Neuronal stem cell (in vitro differentiated cells): ENCODE data around the gene ASS1.
A peak's percentile ranks its signal among the peaks of the same experiment; 100 is the strongest.

Experiments used
- DNase-seq: peaks from one replicate; pipeline ENCODE4 v3.0.0-alpha.2; 2013; ENCODE audit warnings: low spot score
- H2AFZ ChIP-seq: one replicate; pipeline ENCODE4 v1.6.1; 2013; ENCODE audit warnings: mild to moderate bottlenecking, low read length, inconsistent platforms
- H2AK5ac ChIP-seq: 2 replicates; pipeline ENCODE4 v1.6.1; 2013; ENCODE audit warnings: low read depth, mild to moderate bottlenecking, inconsistent platforms, low read length, moderate library complexity, mixed read lengths
- H2BK120ac ChIP-seq: 2 replicates; pipeline ENCODE4 v1.6.1; 2013; ENCODE audit warnings: low read depth, mild to moderate bottlenecking, inconsistent platforms, low read length, moderate library complexity, mixed read lengths
- H2BK12ac ChIP-seq: one replicate; pipeline ENCODE4 v1.6.1; 2013; ENCODE audit warnings: low read length, inconsistent platforms
- H2BK15ac ChIP-seq: 2 replicates; pipeline ENCODE4 v1.6.1; 2013; ENCODE audit warnings: mild to moderate bottlenecking, low read length, inconsistent platforms, mixed read lengths
- H2BK5ac ChIP-seq: one replicate; pipeline ENCODE4 v1.6.1; 2013; ENCODE audit warnings: inconsistent platforms, mild to moderate bottlenecking, low read length, moderate library complexity
- H3K14ac ChIP-seq: one replicate; pipeline ENCODE4 v1.6.1; 2013; ENCODE audit warnings: low read length, inconsistent platforms
- H3K18ac ChIP-seq: 2 replicates; pipeline ENCODE4 v1.6.1; 2013; ENCODE audit warnings: low read length, inconsistent platforms
- H3K23ac ChIP-seq: 2 replicates; pipeline ENCODE4 v1.6.1; 2013; ENCODE audit warnings: low read depth, mild to moderate bottlenecking, mixed read lengths, low read length, inconsistent platforms; ENCODE audit not compliant: poor library complexity
- H3K27ac ChIP-seq: replicated peaks from 3 replicates; pipeline ENCODE4 v1.5.1; 2013; ENCODE audit warnings: low read length, inconsistent platforms
- H3K27me3 ChIP-seq, 3 experiments: 2 replicates each; pipeline ENCODE4 v1.6.1; 2013; ENCODE audit warnings: low read length in 3 of 3, mild to moderate bottlenecking in 2 of 3, inconsistent platforms in 1 of 3, low read depth in 1 of 3, mixed read lengths in 1 of 3, moderate library complexity in 1 of 3; ENCODE audit not compliant: control insufficient read depth in 3 of 3, insufficient read depth in 3 of 3
- H3K36me3 ChIP-seq, 2 donors: replicated peaks in 1 of 2; 2 replicates each; pipeline ENCODE4 v1.6.1; 2013; ENCODE audit warnings: low read length in 2 of 2; ENCODE audit not compliant: control insufficient read depth in 2 of 2, insufficient read depth in 2 of 2
- H3K4ac ChIP-seq: 2 replicates; pipeline ENCODE4 v1.6.1; 2013; ENCODE audit warnings: inconsistent platforms, mild to moderate bottlenecking, low read length, moderate library complexity
- H3K4me1 ChIP-seq, 2 donors: 1 replicate in 1 of 2; 2 replicates in 1 of 2; pipeline ENCODE4 v1.6.1; 2013; ENCODE audit warnings: low read length in 2 of 2, low read depth in 1 of 2; ENCODE audit not compliant: control insufficient read depth in 2 of 2, insufficient read depth in 1 of 2
- H3K4me2 ChIP-seq: one replicate; pipeline ENCODE4 v1.6.1; 2013; ENCODE audit warnings: mild to moderate bottlenecking, low read length, inconsistent platforms; ENCODE audit not compliant: insufficient read depth, poor library complexity, severe bottlenecking
- H3K4me3 ChIP-seq, 2 donors: 2 replicates each; pipeline ENCODE4 v1.5.1; 2013; ENCODE audit warnings: low read length in 2 of 2, mild to moderate bottlenecking in 2 of 2, inconsistent platforms in 1 of 2, moderate library complexity in 1 of 2
- H3K79me1 ChIP-seq: one replicate; pipeline ENCODE4 v1.6.1; 2013; ENCODE audit warnings: low read depth, mild to moderate bottlenecking, inconsistent platforms, low read length, moderate library complexity
- H3K9ac ChIP-seq: one replicate; pipeline ENCODE4 v1.6.1; 2013; ENCODE audit warnings: mild to moderate bottlenecking, low read depth, low read length, inconsistent platforms; ENCODE audit not compliant: poor library complexity
- H3K9me3 ChIP-seq, 2 donors: replicated peaks in 1 of 2; 2 replicates each; pipeline versions ENCODE3 to v1.6.1; 2013; ENCODE audit warnings: low read length in 2 of 2, mild to moderate bottlenecking in 2 of 2, inconsistent platforms in 1 of 2, low read depth in 1 of 2, mixed read lengths in 1 of 2, moderate library complexity in 1 of 2; ENCODE audit not compliant: control insufficient read depth in 2 of 2, insufficient read depth in 1 of 2
- H4K8ac ChIP-seq: one replicate; pipeline ENCODE4 v1.6.1; 2013; ENCODE audit warnings: low read depth, mild to moderate bottlenecking, inconsistent platforms, low read length, moderate library complexity
- H4K91ac ChIP-seq: one replicate; pipeline ENCODE4 v1.6.1; 2013; ENCODE audit warnings: low read length, low read depth, mild to moderate bottlenecking, inconsistent platforms; ENCODE audit not compliant: poor library complexity
- WGBS, 2 donors: extraction: QIAGEN DNeasy Blood & Tissue Kit; methylation state at CpG; one replicate each; pipeline ENCODE4 v1.1.7; 2013; ENCODE audit warnings: missing lambda C conversion rate in 2 of 2, mixed read lengths in 1 of 2; ENCODE audit not compliant: insufficient read length in 2 of 2, insufficient replicate concordance in 1 of 2; ENCODE audit errors: extremely low coverage in 2 of 2; 5-methylcytosine and 5-hydroxymethylcytosine counted together

Gene ASS1

GRCh38 chr9:130467316-130467715 lies 22.6 kb downstream of the ASS1 start:
- Histone ChIP-seq H3K27ac (no peak overlapping the region), H3K9ac (no peak overlapping the region), H3K36me3 (no peaks in the 10 kb centered on the region), H3K27me3 (peaks cover 0 to 71% (median 0%) of the 10 kb centered on the region in 3 experiments), H3K4me3 (no peak overlapping the region), H3K4me1 (peaks cover 10 to 35% of the 10 kb centered on the region in 2 donors), H3K4me2 (no peak overlapping the region), H2BK15ac (peak overlapping the region; percentile 69), H3K9me3 (no peaks in the 10 kb centered on the region), H2BK5ac (no peak overlapping the region), H3K23ac (no peak overlapping the region), H2BK12ac (no peak overlapping the region), H2AK5ac (no peak overlapping the region), H3K14ac (no peak overlapping the region), H3K79me1 (no peaks in the 10 kb centered on the region), H3K4ac (no peak overlapping the region), H2BK120ac (no peak overlapping the region), H2AFZ (no peak overlapping the region), H3K18ac (no peak overlapping the region), H4K91ac (no peak overlapping the region), H4K8ac (no peak overlapping the region)
- no CpG with 5 or more reads among the region's 13 CpGs for WGBS, 2 donors
- no peak for DNase-seq

GRCh38 chr9:130468566-130468965 lies 23.8 kb downstream of the ASS1 start:
- no peak overlapping the region for H2AFZ ChIP-seq
- no peak overlapping the region for H3K4ac ChIP-seq
- H3K27me3 ChIP-seq = peaks cover 0 to 77% (median 0%) of the 10 kb centered on the region in 3 experiments
- no peak overlapping the region for H3K18ac ChIP-seq
- H3K4me2 ChIP-seq = no peak overlapping the region
- H3K79me1 ChIP-seq = no peaks in the 10 kb centered on the region
- H3K27ac ChIP-seq = no peak overlapping the region
- H3K36me3 ChIP-seq = no peaks in the 10 kb centered on the region
- no peak overlapping the region for H2BK5ac ChIP-seq
- H2AK5ac ChIP-seq = peak overlapping the region; percentile 24
- H4K91ac ChIP-seq = no peak overlapping the region
- no peak overlapping the region for H3K23ac ChIP-seq
- no peak overlapping the region for H3K4me3 ChIP-seq
- peaks cover 16 to 48% of the 10 kb centered on the region in 2 donors for H3K4me1 ChIP-seq
- peak overlapping the region; percentile 47 for H2BK12ac ChIP-seq
- peak overlapping the region; percentile 13 for H2BK15ac ChIP-seq
- DNase-seq = no peak
- no CpG with 5 or more reads among the region's 4 CpGs for WGBS, 2 donors
- no peak overlapping the region for H3K9ac ChIP-seq
- no peak overlapping the region for H4K8ac ChIP-seq
- H3K9me3 ChIP-seq = no peaks in the 10 kb centered on the region
- H3K14ac ChIP-seq = no peak overlapping the region
- no peak overlapping the region for H2BK120ac ChIP-seq

GRCh38 chr9:130470269-130470668 lies 25.5 kb downstream of the ASS1 start:
- H2BK5ac ChIP-seq = peak overlapping the region; percentile 85
- no peaks in the 10 kb centered on the region for H3K36me3 ChIP-seq
- no peak overlapping the region for H3K4me3 ChIP-seq
- peak overlapping the region; percentile 98 for H2AK5ac ChIP-seq
- H4K8ac ChIP-seq = no peak overlapping the region
- peaks cover 0 to 86% (median 0%) of the 10 kb centered on the region in 3 experiments for H3K27me3 ChIP-seq
- peak overlapping the region; percentile 59 for H3K14ac ChIP-seq
- H3K27ac ChIP-seq = peak overlapping the region; percentile 3
- WGBS, 2 donors = no CpG with 5 or more reads among the region's 10 CpGs
- peak overlapping the region; percentile 63 for H2BK120ac ChIP-seq
- H3K79me1 ChIP-seq = no peaks in the 10 kb centered on the region
- H3K23ac ChIP-seq = peak overlapping the region; percentile 66
- H2AFZ ChIP-seq = no peak overlapping the region
- H3K4me2 ChIP-seq = no peak overlapping the region
- peak overlapping the region; percentile 81 for H3K18ac ChIP-seq
- peak overlapping the region; percentile 76 for H2BK12ac ChIP-seq
- no peak for DNase-seq
- no peaks in the 10 kb centered on the region for H3K9me3 ChIP-seq
- H3K4me1 ChIP-seq = peaks cover 27 to 56% of the 10 kb centered on the region in 2 donors
- no peak overlapping the region for H4K91ac ChIP-seq
- no peak overlapping the region for H3K9ac ChIP-seq
- peak overlapping the region; percentile 88 for H2BK15ac ChIP-seq
- no peak overlapping the region for H3K4ac ChIP-seq

GRCh38 chr9:130470950-130471349 lies 26.2 kb downstream of the ASS1 start:
- peaks cover 25 to 51% of the 10 kb centered on the region in 2 donors for H3K4me1 ChIP-seq
- no peak overlapping the region for H4K8ac ChIP-seq
- no peak overlapping the region for H3K4ac ChIP-seq
- peak overlapping the region; percentile 23 for H3K27ac ChIP-seq
- WGBS, 2 donors = no CpG with 5 or more reads among the region's 12 CpGs
- no peaks in the 10 kb centered on the region for H3K79me1 ChIP-seq
- no peak overlapping the region for H3K9ac ChIP-seq
- peak overlapping the region; percentile 98 for H2AK5ac ChIP-seq
- DNase-seq = no peak
- H3K4me2 ChIP-seq = no peak overlapping the region
- peak overlapping the region; percentile 63 for H2BK120ac ChIP-seq
- H3K14ac ChIP-seq = no peak overlapping the region
- peak overlapping the region; percentile 99 for H2BK12ac ChIP-seq
- H2BK5ac ChIP-seq = peak overlapping the region; percentile 79
- H3K36me3 ChIP-seq = no peaks in the 10 kb centered on the region
- peaks cover 0 to 85% (median 0%) of the 10 kb centered on the region in 3 experiments for H3K27me3 ChIP-seq
- H3K9me3 ChIP-seq = no peaks in the 10 kb centered on the region
- no peak overlapping the region for H3K4me3 ChIP-seq
- no peak overlapping the region for H4K91ac ChIP-seq
- H3K23ac ChIP-seq = no peak overlapping the region
- H2BK15ac ChIP-seq = peak overlapping the region; percentile 88
- H2AFZ ChIP-seq = no peak overlapping the region
- peak overlapping the region; percentile 89 for H3K18ac ChIP-seq
